Neuronal stem cell (in vitro differentiated cells): Measurements from ENCODE around the gene SUN1.

Source experiments
- DNase-seq: peaks from one replicate; pipeline ENCODE4 v3.0.0-alpha.2; 2013; ENCODE audit warnings: low spot score
- H2AFZ ChIP-seq: one replicate; pipeline ENCODE4 v1.6.1; 2013; ENCODE audit warnings: mild to moderate bottlenecking, low read length, inconsistent platforms
- H2AK5ac ChIP-seq: 2 replicates; pipeline ENCODE4 v1.6.1; 2013; ENCODE audit warnings: low read depth, mild to moderate bottlenecking, inconsistent platforms, low read length, moderate library complexity, mixed read lengths
- H2BK120ac ChIP-seq: 2 replicates; pipeline ENCODE4 v1.6.1; 2013; ENCODE audit warnings: low read depth, mild to moderate bottlenecking, inconsistent platforms, low read length, moderate library complexity, mixed read lengths
- H2BK12ac ChIP-seq: one replicate; pipeline ENCODE4 v1.6.1; 2013; ENCODE audit warnings: low read length, inconsistent platforms
- H2BK15ac ChIP-seq: 2 replicates; pipeline ENCODE4 v1.6.1; 2013; ENCODE audit warnings: mild to moderate bottlenecking, low read length, inconsistent platforms, mixed read lengths
- H2BK5ac ChIP-seq: one replicate; pipeline ENCODE4 v1.6.1; 2013; ENCODE audit warnings: inconsistent platforms, mild to moderate bottlenecking, low read length, moderate library complexity
- H3K14ac ChIP-seq: one replicate; pipeline ENCODE4 v1.6.1; 2013; ENCODE audit warnings: low read length, inconsistent platforms
- H3K18ac ChIP-seq: 2 replicates; pipeline ENCODE4 v1.6.1; 2013; ENCODE audit warnings: low read length, inconsistent platforms
- H3K23ac ChIP-seq: 2 replicates; pipeline ENCODE4 v1.6.1; 2013; ENCODE audit warnings: low read depth, mild to moderate bottlenecking, mixed read lengths, low read length, inconsistent platforms; ENCODE audit not compliant: poor library complexity
- H3K27ac ChIP-seq: replicated peaks from 3 replicates; pipeline ENCODE4 v1.5.1; 2013; ENCODE audit warnings: low read length, inconsistent platforms
- H3K27me3 ChIP-seq, 3 experiments: 2 replicates each; pipeline ENCODE4 v1.6.1; 2013; ENCODE audit warnings: low read length in 3 of 3, mild to moderate bottlenecking in 2 of 3, inconsistent platforms in 1 of 3, low read depth in 1 of 3, mixed read lengths in 1 of 3, moderate library complexity in 1 of 3; ENCODE audit not compliant: control insufficient read depth in 3 of 3, insufficient read depth in 3 of 3
- H3K36me3 ChIP-seq, 2 donors: replicated peaks in 1 of 2; 2 replicates each; pipeline ENCODE4 v1.6.1; 2013; ENCODE audit warnings: low read length in 2 of 2; ENCODE audit not compliant: control insufficient read depth in 2 of 2, insufficient read depth in 2 of 2
- H3K4ac ChIP-seq: 2 replicates; pipeline ENCODE4 v1.6.1; 2013; ENCODE audit warnings: inconsistent platforms, mild to moderate bottlenecking, low read length, moderate library complexity
- H3K4me1 ChIP-seq, 2 donors: 1 replicate in 1 of 2; 2 replicates in 1 of 2; pipeline ENCODE4 v1.6.1; 2013; ENCODE audit warnings: low read length in 2 of 2, low read depth in 1 of 2; ENCODE audit not compliant: control insufficient read depth in 2 of 2, insufficient read depth in 1 of 2
- H3K4me2 ChIP-seq: one replicate; pipeline ENCODE4 v1.6.1; 2013; ENCODE audit warnings: mild to moderate bottlenecking, low read length, inconsistent platforms; ENCODE audit not compliant: insufficient read depth, poor library complexity, severe bottlenecking
- H3K4me3 ChIP-seq, 2 donors: 2 replicates each; pipeline ENCODE4 v1.5.1; 2013; ENCODE audit warnings: low read length in 2 of 2, mild to moderate bottlenecking in 2 of 2, inconsistent platforms in 1 of 2, moderate library complexity in 1 of 2
- H3K79me1 ChIP-seq: one replicate; pipeline ENCODE4 v1.6.1; 2013; ENCODE audit warnings: low read depth, mild to moderate bottlenecking, inconsistent platforms, low read length, moderate library complexity
- H3K9ac ChIP-seq: one replicate; pipeline ENCODE4 v1.6.1; 2013; ENCODE audit warnings: mild to moderate bottlenecking, low read depth, low read length, inconsistent platforms; ENCODE audit not compliant: poor library complexity
- H3K9me3 ChIP-seq, 2 donors: replicated peaks in 1 of 2; 2 replicates each; pipeline versions ENCODE3 to v1.6.1; 2013; ENCODE audit warnings: low read length in 2 of 2, mild to moderate bottlenecking in 2 of 2, inconsistent platforms in 1 of 2, low read depth in 1 of 2, mixed read lengths in 1 of 2, moderate library complexity in 1 of 2; ENCODE audit not compliant: control insufficient read depth in 2 of 2, insufficient read depth in 1 of 2
- H4K8ac ChIP-seq: one replicate; pipeline ENCODE4 v1.6.1; 2013; ENCODE audit warnings: low read depth, mild to moderate bottlenecking, inconsistent platforms, low read length, moderate library complexity
- H4K91ac ChIP-seq: one replicate; pipeline ENCODE4 v1.6.1; 2013; ENCODE audit warnings: low read length, low read depth, mild to moderate bottlenecking, inconsistent platforms; ENCODE audit not compliant: poor library complexity
- WGBS, 2 donors: extraction: QIAGEN DNeasy Blood & Tissue Kit; methylation state at CpG; one replicate each; pipeline ENCODE4 v1.1.7; 2013; ENCODE audit warnings: missing lambda C conversion rate in 2 of 2, mixed read lengths in 1 of 2; ENCODE audit not compliant: insufficient read length in 2 of 2, insufficient replicate concordance in 1 of 2; ENCODE audit errors: extremely low coverage in 2 of 2; 5-methylcytosine and 5-hydroxymethylcytosine counted together

SUN1 gene

GRCh38 chr7:875051-875450, 42.8 kb downstream of the SUN1 start:
- no peak overlapping the region for H3K4ac ChIP-seq
- H2BK12ac ChIP-seq = no peak overlapping the region
- no peak overlapping the region for H2AFZ ChIP-seq
- no peak overlapping the region for H3K9ac ChIP-seq
- no peak overlapping the region for H3K23ac ChIP-seq
- peaks cover 4 to 17% of the 10 kb centered on the region in 2 donors for H3K4me1 ChIP-seq
- no peaks in the 10 kb centered on the region for H3K9me3 ChIP-seq
- no peaks in the 10 kb centered on the region for H3K27me3 ChIP-seq
- no CpG with 5 or more reads among the region's 7 CpGs for WGBS, 2 donors
- peak overlapping the region; percentile 47 for H3K27ac ChIP-seq
- H2AK5ac ChIP-seq = peak overlapping the region; percentile 98
- no peak overlapping the region for H2BK120ac ChIP-seq
- H3K14ac ChIP-seq = no peak overlapping the region
- peak overlapping the region; percentile 47 for H2BK15ac ChIP-seq
- no peak overlapping the region for H4K8ac ChIP-seq
- H3K4me2 ChIP-seq = no peak overlapping the region
- no peak overlapping the region for H3K18ac ChIP-seq
- H3K4me3 ChIP-seq = peak overlapping the region in 1 of 2 donors; percentile 55
- peaks cover 17 to 70% of the 10 kb centered on the region in 2 donors for H3K36me3 ChIP-seq
- H4K91ac ChIP-seq = no peak overlapping the region
- H3K79me1 ChIP-seq = peaks cover 8% of the 10 kb centered on the region
- H2BK5ac ChIP-seq = peak overlapping the region; percentile 42
- DNase-seq = no peak

- no peak overlapping the region for H2BK120ac ChIP-seq
- peaks cover 17 to 70% of the 10 kb centered on the region in 2 donors for H3K36me3 ChIP-seq
- no peak overlapping the region for H3K4ac ChIP-seq
- H3K4me2 ChIP-seq = no peak overlapping the region
- peak overlapping the region; percentile 25 for H3K9ac ChIP-seq
- H2AFZ ChIP-seq = peak overlapping the region; percentile 93
- no peak overlapping the region for H3K14ac ChIP-seq
- H2BK5ac ChIP-seq = peak overlapping the region; percentile 42
- no CpG with 5 or more reads among the region's 27 CpGs for WGBS, 2 donors
- H3K23ac ChIP-seq = no peak overlapping the region
- no peak overlapping the region for H2BK15ac ChIP-seq
- H4K8ac ChIP-seq = no peak overlapping the region
- no peak overlapping the region for H2BK12ac ChIP-seq
- H2AK5ac ChIP-seq = peak overlapping the region; percentile 98
- H3K27me3 ChIP-seq = no peaks in the 10 kb centered on the region
- no peak overlapping the region for H3K27ac ChIP-seq
- no peak overlapping the region for H4K91ac ChIP-seq
- peaks cover 4 to 17% of the 10 kb centered on the region in 2 donors for H3K4me1 ChIP-seq
- no peaks in the 10 kb centered on the region for H3K9me3 ChIP-seq
- H3K4me3 ChIP-seq = no peak overlapping the region
- peaks cover 10% of the 10 kb centered on the region for H3K79me1 ChIP-seq
- H3K18ac ChIP-seq = peak overlapping the region; percentile 9
- no peak for DNase-seq
Observed at GRCh38 chr7:875476-876076, 43.3 kb downstream of the SUN1 start.

GRCh38 chr7:876077-876971, 44.0 kb downstream of the SUN1 start, which contains the start of gene GET4:
Gene GET4 (plus strand): TSS chr7:876554. CDS start chr7:876646, 92 bp downstream.
- peak; percentile 94 for DNase-seq
- Histone ChIP-seq H3K36me3 (peaks cover 17 to 64% of the 10 kb centered on the region in 2 donors), H3K9ac (peak within 1 kb of the TSS; percentile 99)

DNA sequence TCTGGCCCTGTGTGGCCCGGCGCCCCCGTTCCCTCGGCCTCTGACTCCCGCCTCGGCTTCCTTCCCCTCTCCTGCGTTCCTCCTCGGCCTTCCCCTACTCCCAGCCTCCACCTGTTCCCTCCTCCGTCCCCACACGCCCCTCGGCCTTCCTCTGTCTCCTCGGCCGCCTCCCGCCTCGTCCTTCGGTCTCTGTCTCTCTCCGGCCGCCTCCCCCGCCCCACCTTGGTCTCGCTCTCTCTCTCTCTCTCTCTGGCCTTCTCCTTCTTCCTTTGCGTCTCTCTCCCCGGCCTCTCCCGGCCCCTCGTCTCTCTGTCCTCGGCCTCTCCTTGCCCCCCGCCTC, 44.7 kb downstream of the SUN1 start:
- Histone ChIP-seq H4K91ac (no peak overlapping the region), H3K27me3 (no peaks in the 10 kb centered on the region), H3K18ac (peak overlapping the region; percentile 92), H3K9me3 (no peaks in the 10 kb centered on the region), H3K27ac (no peak overlapping the region), H3K4me1 (peaks cover 4 to 17% of the 10 kb centered on the region in 2 donors), H4K8ac (peak overlapping the region; percentile 54), H2BK15ac (peak overlapping the region; percentile 16), H2BK5ac (peak overlapping the region; percentile 75), H3K79me1 (peaks cover 13% of the 10 kb centered on the region), H3K4me3 (peak overlapping the region; percentile 91 to 98), H2BK12ac (no peak overlapping the region), H2AFZ (peak overlapping the region; percentile 93), H3K9ac (peak overlapping the region; percentile 99), H2BK120ac (no peak overlapping the region), H3K23ac (peak overlapping the region; percentile 95), H3K14ac (no peak overlapping the region), H2AK5ac (peak overlapping the region; percentile 82), H3K4ac (no peak overlapping the region), H3K36me3 (peaks cover 17 to 62% of the 10 kb centered on the region in 2 donors), H3K4me2 (peak overlapping the region; percentile 76)
- WGBS, 2 donors = no CpG with 5 or more reads among the region's 26 CpGs
- peak; percentile 33 for DNase-seq

More at GRCh38 chr7:876077-876971, 44.0 kb downstream of the SUN1 start, which contains the start of gene GET4:
- WGBS, 2 donors = no CpG with 5 or more reads among the region's 129 CpGs
- Histone ChIP-seq H2BK12ac (no peak within 1 kb of the TSS), H3K79me1 (peaks cover 12% of the 10 kb centered on the region), H3K4me2 (peak within 1 kb of the TSS; percentile 76), H2AK5ac (peak within 1 kb of the TSS; percentile 98), H3K18ac (peak within 1 kb of the TSS; percentile 96), H3K4ac (no peak within 1 kb of the TSS), H3K27me3 (no peaks in the 10 kb centered on the region), H3K4me3 (peak within 1 kb of the TSS; percentile 91 to 98), H2BK120ac (no peak within 1 kb of the TSS), H3K14ac (no peak within 1 kb of the TSS), H3K23ac (peak within 1 kb of the TSS; percentile 95), H2AFZ (peak within 1 kb of the TSS; percentile 93), H3K4me1 (peaks cover 4 to 17% of the 10 kb centered on the region in 2 donors), H4K8ac (peak within 1 kb of the TSS; percentile 54), H3K9me3 (no peaks in the 10 kb centered on the region), H4K91ac (no peak within 1 kb of the TSS), H3K27ac (peak within 1 kb of the TSS; percentile 78), H2BK5ac (peak within 1 kb of the TSS; percentile 75), H2BK15ac (peak within 1 kb of the TSS; percentile 16)
